Measurements from ENCODE around the gene KCNQ1OT1. TPM values are rescaled to one million over a fixed set of nuclear protein-coding genes. Genes with fewer than 3 reads are reported as not detected.

KCNQ1OT1 gene
- total RNA-seq, 1 experiment from 2014 or later: 2.7 TPM

Small RNAs within 50 kb of the gene (small RNA-seq; reads per million reads assigned to genes)
- gene RF01947 (not detected), gene RF01948 (not detected), gene RF01950 (not detected)

Other genes with a start within 250 kb of the KCNQ1OT1 start
- not detected in 2 replicates for gene CDKN1C, start 185.8 kb upstream of the KCNQ1OT1 start, total RNA-seq (2014; rRNA removed; shearing (Covaris generic); ENCODE audit: low replicate concordance)
- 0.25 TPM in 1 of 2 replicates, not detected in the other for gene PHLDA2, start 229.4 kb upstream of the KCNQ1OT1 start, total RNA-seq (2014; rRNA removed; shearing (Covaris generic); ENCODE audit: low replicate concordance)

Measured in Karpas-422 (cell line).